NCI-H1092 treated with DMSO at 0.1 percent for 48 hours (cell line): ENCODE measurements around the gene TRABD.

Experiments
- DNase-seq: peaks from one replicate; lab custom pipeline; 2025; lab: John Stamatoyannopoulos, UW

The TRABD gene

GRCh38 chr22:50173983-50174355, 11.7 kb upstream of the TRABD start:
- no peak for DNase-seq

DNA sequence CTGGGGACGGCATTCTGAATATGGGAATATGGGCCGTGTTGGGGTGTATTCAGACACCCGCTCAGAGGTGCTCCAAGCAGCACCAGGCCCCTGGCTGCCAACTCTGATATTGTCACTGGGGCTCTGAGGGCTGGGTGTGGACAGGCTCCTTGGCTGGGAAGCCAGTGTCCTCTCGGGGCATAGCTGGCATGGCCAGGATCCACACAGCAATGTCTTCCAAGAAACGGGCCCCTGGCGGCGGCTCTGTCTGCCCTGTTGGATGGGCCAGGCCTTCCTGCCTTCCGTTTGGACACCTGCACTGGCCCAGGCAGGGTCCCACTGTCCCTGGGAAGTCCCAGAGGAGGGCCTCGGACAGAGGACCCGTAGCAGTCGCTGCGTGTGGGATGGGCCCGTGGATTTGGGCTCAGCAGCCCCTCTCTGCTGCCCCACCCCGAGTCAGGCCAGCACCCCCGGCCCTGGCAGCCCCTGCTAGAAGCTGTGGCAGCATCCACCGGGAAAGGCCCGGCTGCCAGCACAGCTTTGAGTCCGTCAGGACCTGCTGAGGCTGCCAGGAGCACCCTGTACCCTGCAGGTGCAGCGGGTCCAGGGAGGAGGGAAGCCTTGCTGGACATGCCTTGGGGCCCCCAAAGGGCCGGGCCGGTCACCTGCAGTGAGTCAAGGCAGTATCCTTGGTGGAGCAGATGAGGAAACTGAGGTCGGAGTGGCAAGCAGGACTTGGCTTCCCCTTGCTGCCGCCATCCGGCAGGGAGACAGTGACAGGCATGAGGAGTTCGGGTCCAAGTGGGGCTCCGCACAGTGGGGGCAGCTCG, 11.1 kb upstream of the TRABD start:
- no peak for DNase-seq

GRCh38 chr22:50175191-50175461, 10.6 kb upstream of the TRABD start:
- no peak for DNase-seq

- DNase-seq, result no peak
Measured at GRCh38 chr22:50175921-50176849, 9.5 kb upstream of the TRABD start.

- DNase-seq, result no peak
Measured at GRCh38 chr22:50176850-50177536, 8.7 kb upstream of the TRABD start.

DNA sequence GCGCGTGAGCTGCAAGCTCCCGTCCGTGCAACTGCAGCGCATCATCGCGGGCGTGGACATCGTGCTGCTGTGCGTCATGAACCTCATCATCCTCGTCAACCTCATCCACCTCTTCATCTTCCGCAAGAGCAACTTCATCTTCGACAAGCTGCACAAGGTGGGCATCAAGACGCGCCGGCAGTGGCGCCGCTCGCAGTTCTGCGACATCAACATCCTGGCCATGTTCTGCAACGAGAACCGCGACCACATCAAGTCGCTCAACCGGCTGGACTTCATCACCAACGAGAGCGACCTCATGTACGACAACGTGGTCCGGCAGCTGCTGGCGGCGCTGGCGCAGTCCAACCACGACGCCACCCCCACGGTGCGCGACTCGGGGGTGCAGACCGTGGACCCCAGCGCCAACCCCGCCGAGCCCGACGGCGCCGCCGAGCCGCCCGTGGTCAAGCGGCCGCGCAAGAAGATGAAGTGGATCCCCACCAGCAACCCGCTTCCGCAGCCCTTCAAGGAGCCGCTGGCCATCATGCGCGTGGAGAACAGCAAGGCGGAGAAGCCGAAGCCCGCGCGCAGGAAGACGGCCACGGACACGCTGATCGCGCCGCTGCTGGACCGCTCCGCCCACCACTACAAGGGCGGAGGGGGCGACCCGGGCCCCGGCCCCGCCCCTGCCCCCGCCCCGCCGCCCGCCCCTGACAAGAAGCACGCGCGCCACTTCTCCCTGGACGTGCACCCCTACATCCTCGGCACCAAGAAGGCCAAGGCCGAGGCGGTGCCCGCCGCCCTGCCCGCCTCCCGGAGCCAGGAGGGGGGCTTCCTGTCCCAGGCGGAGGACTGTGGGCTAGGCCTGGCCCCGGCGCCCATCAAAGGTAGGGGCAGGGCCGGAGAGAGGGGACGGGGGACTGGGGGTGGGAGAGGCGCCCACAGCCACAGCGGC, 7.9 kb upstream of the TRABD start:
- no peak for DNase-seq

- DNase-seq, result no peak
Measured at GRCh38 chr22:50178471-50178864, 7.2 kb upstream of the TRABD start.

DNA sequence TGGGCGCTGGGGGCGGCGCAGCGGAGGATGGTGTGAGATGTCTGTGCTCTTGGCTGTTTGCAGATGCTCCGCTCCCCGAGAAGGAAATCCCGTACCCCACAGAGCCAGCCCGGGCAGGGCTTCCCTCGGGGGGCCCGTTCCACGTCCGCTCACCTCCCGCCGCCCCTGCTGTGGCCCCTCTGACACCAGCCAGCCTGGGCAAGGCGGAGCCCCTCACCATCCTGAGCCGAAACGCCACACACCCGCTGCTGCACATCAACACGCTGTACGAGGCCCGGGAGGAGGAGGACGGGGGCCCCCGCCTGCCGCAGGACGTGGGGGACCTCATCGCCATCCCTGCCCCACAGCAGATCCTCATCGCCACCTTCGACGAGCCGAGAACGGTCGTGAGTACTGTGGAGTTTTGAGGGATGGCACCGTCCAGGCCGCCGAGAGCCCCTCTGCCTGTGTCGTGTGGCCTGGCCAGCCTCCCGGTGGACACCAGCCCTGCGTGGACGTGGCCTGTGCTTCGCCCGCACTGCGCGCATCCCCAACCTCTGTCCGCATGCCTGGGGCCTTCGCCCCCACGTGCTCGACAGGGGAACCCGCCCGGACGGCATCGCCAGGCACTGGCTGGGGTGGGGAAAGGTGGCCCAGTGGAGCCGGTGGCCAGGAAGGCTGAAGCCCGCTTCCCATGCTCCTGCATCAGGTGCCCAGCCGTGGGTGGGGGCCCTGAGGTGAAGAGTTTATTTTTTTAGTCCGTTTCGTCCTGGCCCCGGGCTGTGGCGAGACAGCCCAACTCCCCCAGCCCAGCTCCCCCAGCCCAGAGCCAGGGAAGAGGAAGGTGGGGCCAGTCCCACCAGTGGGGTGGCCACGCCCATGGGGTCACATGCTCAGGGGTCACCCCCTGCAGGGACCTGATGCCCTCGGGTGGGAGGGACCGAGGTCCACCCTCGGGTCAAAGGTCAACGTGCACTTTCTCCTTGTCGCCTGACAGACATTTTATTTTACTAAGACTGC, 6.5 kb upstream of the TRABD start:
- DNase-seq, result no peak

GRCh38 chr22:50179937-50180726, 5.6 kb upstream of the TRABD start:
- no peak for DNase-seq

DNA sequence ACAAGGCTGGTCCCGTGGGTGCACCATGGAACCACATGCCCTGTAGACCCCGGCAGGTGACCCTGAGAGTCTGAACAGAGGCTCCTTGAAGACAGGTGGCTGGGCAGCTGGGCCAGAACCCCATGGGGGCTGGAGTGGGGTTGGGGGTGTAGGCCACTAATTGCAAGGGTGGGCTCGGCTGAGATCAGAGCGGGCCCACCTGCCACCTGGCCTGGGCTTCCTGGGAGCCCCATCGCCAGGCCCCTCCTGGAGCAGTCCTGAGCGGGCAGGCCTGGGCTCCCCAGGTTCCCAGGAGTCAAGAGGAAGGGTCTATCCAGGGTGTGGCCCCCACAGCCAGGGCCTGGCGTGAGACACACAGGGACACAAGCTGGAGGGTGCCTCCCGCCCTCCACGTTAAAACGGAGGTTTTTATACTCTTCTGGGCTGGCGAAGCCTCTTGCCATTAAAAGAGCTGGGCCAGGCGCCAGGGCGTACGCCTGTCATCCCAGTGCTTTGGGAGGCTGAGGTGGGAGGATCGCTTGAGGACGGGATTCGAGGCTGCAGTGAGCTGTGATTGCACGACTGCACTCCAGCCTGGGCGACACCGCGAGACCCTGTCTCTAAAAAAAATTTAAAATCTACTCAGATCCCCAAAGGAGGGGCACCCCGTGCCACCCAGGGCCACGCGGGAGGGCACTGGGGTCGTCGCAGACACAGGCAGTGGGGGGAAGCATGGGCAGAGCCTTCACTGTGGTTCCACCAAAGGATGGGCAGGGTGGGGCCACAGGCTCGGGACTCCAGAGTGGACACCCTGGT, 4.8 kb upstream of the TRABD start:
- DNase-seq, result no peak

DNA sequence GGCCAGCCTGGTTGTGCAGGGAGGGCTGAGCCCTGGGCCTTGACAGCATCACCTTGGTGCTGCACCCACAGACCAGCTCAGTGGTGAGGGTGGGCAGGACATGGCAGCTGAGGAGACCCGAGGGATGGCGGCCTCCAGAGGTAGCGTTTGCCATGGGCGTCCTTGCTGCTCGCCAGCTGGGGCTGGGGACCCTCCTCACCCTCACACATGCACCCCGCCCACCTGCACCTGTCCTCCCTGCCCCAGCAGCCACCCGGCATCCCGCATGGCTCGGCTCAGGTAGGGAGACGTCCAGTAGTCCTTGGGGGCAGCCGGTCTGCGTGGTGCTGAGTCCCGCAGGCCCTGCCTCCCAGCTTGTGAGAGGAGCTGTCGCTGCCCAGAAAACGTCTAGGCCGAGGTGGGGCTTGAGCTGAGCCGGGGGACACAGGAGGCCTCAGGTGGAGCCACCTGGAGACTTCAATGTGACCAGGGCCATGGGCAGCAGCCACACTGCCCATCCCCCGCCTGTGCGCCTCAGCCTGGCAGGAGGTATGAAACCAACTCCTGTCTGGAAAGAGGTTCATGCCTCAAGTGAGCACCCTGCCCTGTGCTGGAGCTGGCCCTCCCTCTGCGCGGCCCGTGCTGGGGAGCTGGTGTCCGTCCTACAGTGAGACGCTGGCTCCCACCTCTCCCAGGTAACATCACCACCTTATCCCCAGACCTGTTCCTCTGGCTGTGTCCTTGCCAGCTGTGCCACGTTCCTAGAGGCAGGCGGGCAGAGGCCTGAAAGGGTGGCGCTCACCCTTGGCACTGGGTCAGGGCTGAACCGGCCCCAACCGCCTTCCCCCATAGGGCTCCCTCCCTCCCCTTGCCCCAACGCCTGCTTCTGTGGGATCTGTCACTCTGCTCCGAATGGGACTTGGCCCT, 3.3 kb upstream of the TRABD start:
- no peak for DNase-seq

- DNase-seq, result no peak
Measured at GRCh38 chr22:50183141-50183971, 2.4 kb upstream of the TRABD start.

DNA sequence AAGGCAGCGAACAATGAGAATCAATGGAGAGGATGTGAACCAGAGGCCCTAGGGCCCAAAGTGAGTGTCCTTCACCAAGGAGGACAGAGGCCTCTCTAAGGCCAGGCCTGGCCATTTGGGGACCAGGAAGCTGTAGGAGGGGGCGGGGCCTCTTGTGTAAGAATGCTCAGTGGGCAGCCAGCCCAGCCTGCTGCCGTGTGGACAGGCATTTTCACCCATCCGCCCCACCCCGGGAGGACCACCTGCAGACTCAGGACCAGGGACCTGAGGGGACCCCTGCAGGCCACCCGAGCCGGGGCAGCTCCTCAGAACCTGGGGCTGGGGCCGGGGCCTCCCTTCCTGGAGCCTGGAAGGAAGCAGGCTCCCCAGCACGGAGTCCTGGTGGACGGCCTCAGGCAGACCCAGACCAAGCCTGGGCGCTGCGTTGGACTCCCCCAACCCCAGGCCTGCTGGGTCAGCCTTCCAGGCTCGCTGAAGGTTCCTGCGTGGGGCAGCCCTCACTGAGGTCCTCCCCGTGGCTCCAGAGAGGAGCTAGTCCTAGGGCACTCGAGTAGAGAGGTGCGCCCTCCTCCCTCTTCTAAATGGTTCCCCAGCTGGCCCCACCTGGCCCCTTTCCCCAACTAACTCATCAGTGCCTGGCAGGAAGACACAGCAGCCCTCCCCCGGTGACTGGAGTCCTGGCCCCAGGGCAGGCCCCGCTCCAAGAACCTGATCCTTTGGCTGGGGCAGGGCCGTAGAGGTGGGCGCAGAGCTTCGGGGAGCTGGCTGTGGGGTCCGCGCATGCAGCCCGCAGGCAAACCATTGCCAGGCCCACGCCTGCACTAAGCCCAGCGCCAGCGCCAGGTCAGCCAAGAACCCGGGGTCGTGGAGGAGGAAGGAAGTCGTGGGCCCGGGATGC, 1.5 kb upstream of the TRABD start:
- no peak for DNase-seq

- no peak for DNase-seq
Measured at GRCh38 chr22:50184902-50185374, 775 bp upstream of the TRABD start.

DNA sequence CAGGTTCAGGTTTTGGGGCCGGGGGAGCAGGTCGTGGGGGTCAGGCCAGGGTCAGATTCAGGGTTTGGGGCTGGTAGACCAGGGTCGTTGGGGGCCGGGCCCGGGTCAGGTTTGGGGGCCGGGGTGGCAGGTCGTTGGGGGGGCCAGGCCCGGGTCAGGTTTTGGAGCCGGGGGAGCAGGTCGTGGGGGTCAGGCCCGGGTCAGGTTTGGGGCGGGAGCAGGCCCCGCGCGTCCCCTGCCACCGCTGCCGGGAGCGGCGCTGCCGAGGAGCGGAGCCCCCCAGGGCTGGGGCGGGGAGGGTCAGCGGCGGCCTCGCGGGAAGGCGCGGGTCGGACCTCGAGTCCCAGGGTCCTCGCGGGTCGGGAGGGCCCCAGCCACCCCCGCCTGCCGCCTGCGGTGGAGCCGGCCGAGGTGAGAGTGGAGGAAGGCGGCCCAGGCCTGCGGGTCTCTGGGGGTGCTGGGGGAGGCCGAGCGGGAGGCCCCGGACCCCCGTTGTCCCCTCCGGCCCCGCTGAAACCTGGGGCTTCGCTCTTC, 535 bp downstream of the TRABD start:
- no peak for DNase-seq
